Kidney (tissue), 14 donors: ENCODE measurements around the gene OSBPL9. TPM values are rescaled to one million over a fixed set of nuclear protein-coding genes. Genes with fewer than 3 reads are reported as not detected.

Source experiments
- DNase-seq, 5 donors: peaks; one replicate each; pipeline ENCODE4 v3.0.0-alpha.2; 2013 to 2020
- FAIRE-seq: peaks from 2 replicates; lab custom pipeline; 2012; peaks lifted over from hg19 to GRCh38; lab: Jason Lieb, UNC
- H3K27ac ChIP-seq, 2 donors: one replicate each; pipeline ENCODE4 v1.7.0; 2013; ENCODE audit warnings: low read depth in 2 of 2, low read length in 2 of 2, inconsistent platforms in 1 of 2
- H3K27me3 ChIP-seq: one replicate; pipeline ENCODE4 v1.7.1; 2013; ENCODE audit warnings: low read length, inconsistent platforms; ENCODE audit not compliant: control insufficient read depth, insufficient read depth
- H3K36me3 ChIP-seq, 3 donors: one replicate each; pipeline versions ENCODE4 v1.7.0 to v1.7.1; 2013; ENCODE audit warnings: low read length in 3 of 3, control low read depth in 1 of 3, inconsistent platforms in 1 of 3; ENCODE audit not compliant: insufficient read depth in 3 of 3, control insufficient read depth in 2 of 3
- H3K4me1 ChIP-seq, 3 donors: one replicate each; pipeline versions ENCODE4 v1.7.0 to v1.7.1; 2013; ENCODE audit warnings: low read length in 3 of 3, inconsistent platforms in 1 of 3, low read depth in 1 of 3; ENCODE audit not compliant: control insufficient read depth in 2 of 3, insufficient read depth in 2 of 3
- H3K4me3 ChIP-seq, 3 donors: one replicate each; pipeline versions ENCODE4 v1.7.0 to v1.8.1; 2013; ENCODE audit warnings: low read length in 3 of 3, control low read depth in 1 of 3, inconsistent platforms in 1 of 3
- H3K9ac ChIP-seq, 3 donors: one replicate each; pipeline versions ENCODE4 v1.7.0 to v1.7.1; 2013; ENCODE audit warnings: low read length in 3 of 3, control low read depth in 1 of 3, inconsistent platforms in 1 of 3
- H3K9me3 ChIP-seq, 3 donors: one replicate each; pipeline versions ENCODE4 v1.7.0 to v1.7.1; 2013; ENCODE audit warnings: low read length in 3 of 3, control low read depth in 1 of 3, inconsistent platforms in 1 of 3; ENCODE audit not compliant: control insufficient read depth in 2 of 3, insufficient read depth in 1 of 3
- CTCF ChIP-seq: IDR thresholded peaks from 3 replicates; pipeline ENCODE4 v1.5.1; 2012; ENCODE audit warnings: mild to moderate bottlenecking, moderate library complexity, borderline replicate concordance; ENCODE audit not compliant: insufficient read depth; ENCODE audit errors: extremely low read depth
- intact Hi-C: fragments of 100-400 bp; cut with DNase I; formaldehyde crosslinking; loops from one replicate; pipeline ENCODE4 v1.11.1; 2022
- polyA plus RNA-seq: library from polyadenylated mRNA; stranded (reverse); fragments of 350-450 nt; fragmentation: Illumina TruSeq; extraction: RNeasy Lipid Tissue Mini Kit (QIAGEN cat#74804); gene quantifications from one replicate; pipeline ENCODE4 v1.2.3, GENCODE V29; 2014; ENCODE audit warnings: low read depth, low replicate concordance; ENCODE audit not compliant: insufficient read depth
- total RNA-seq: library from RNA; stranded (reverse); fragmentation: NEBNext Ultra II Directional; extraction: Animal tissue kit (Norgen Biotek cat#: 25700); gene quantifications from one replicate; pipeline ENCODE4 v1.2.1, GENCODE V29; 2021
- donor health status: control.
- donor health status: control.
- donor health status: control.
- donor health status: control.
- donor health status: control.
- donor health status: DM: yes; HTN: yes; CAD: no.
- donor health status: Normal renal cell carcinoma (clear cell type).

Gene OSBPL9
- total and polyA plus RNA-seq, 2 donors from 2014 or later: 73.2 to 76.6 TPM

GRCh38 chr1:51630922-51631321 lies 14.0 kb downstream of the OSBPL9 start:
- H3K27ac ChIP-seq: no peak overlapping the region
- no peaks in the 10 kb centered on the region for H3K36me3 ChIP-seq
- FAIRE-seq: no peak
- intact Hi-C loops: no loop called here
- H3K9ac ChIP-seq: no peak overlapping the region
- H3K4me1 ChIP-seq: peaks cover 0 to 3% (median 3%) of the 10 kb centered on the region in 3 donors
- TF ChIP-seq CTCF: no peak
- no peaks in the 10 kb centered on the region for H3K27me3 ChIP-seq
- H3K9me3 ChIP-seq: no peaks in the 10 kb centered on the region
- DNase-seq: no peak
- no peak overlapping the region for H3K4me3 ChIP-seq

GRCh38 chr1:51631747-51632146 lies 14.9 kb downstream of the OSBPL9 start:
- intact Hi-C loops: no loop called here
- H3K4me1 ChIP-seq: peaks cover 0 to 3% (median 3%) of the 10 kb centered on the region in 3 donors
- no peak for FAIRE-seq

GRCh38 chr1:51634618-51635017 lies 17.7 kb downstream of the OSBPL9 start:
- H3K4me1 ChIP-seq: peaks cover 0 to 3% (median 3%) of the 10 kb centered on the region in 3 donors

More at GRCh38 chr1:51631747-51632146, 14.9 kb downstream of the OSBPL9 start:
- no peak for DNase-seq
- Histone ChIP-seq H3K9ac (no peak overlapping the region), H3K9me3 (no peaks in the 10 kb centered on the region), H3K27ac (no peak overlapping the region), H3K27me3 (no peaks in the 10 kb centered on the region), H3K4me3 (no peak overlapping the region), H3K36me3 (no peaks in the 10 kb centered on the region)
- TF ChIP-seq CTCF: no peak

More at GRCh38 chr1:51634618-51635017, 17.7 kb downstream of the OSBPL9 start:
- intact Hi-C loops: no loop called here
- FAIRE-seq: no peak
- no peak overlapping the region for H3K4me3 ChIP-seq
- H3K9ac ChIP-seq: no peak overlapping the region
- no peak for DNase-seq
- no peaks in the 10 kb centered on the region for H3K9me3 ChIP-seq
- no peaks in the 10 kb centered on the region for H3K36me3 ChIP-seq
- TF ChIP-seq CTCF: no peak
- H3K27ac ChIP-seq: no peak overlapping the region
- no peaks in the 10 kb centered on the region for H3K27me3 ChIP-seq
